HCT116 (cell line): ENCODE measurements around the gene RANBP17. TPM values are rescaled to one million over a fixed set of nuclear protein-coding genes. Genes with fewer than 3 reads are reported as not detected.

Experiments used
- ATAC-seq: fragments of 200-7000 bp; cut with Tn5 transposase; 2 replicates; pipeline ENCODE4 v1.9.1; 2020; ENCODE audit warnings: mild to moderate bottlenecking, moderate library complexity
- BruUV-seq: library from RNA; stranded (reverse); fragments of 400-500 nt; replicated peaks from 2 replicates; lab custom pipeline; 2021; lab: Mats Ljungman, UMichigan
- CTCF ChIA-PET: fragments of 300-600 bp; sonication (Branson Sonifier 250); formaldehyde crosslinking; loops from one replicate; lab custom pipeline; 2021; ENCODE audit warnings: antibody characterized with exemption; lab: Charles Lee
- POLR2A ChIA-PET: fragments of 300-600, 350-600 bp; sonication (Branson Sonifier 250); formaldehyde crosslinking; loops from one replicate; lab custom pipeline; 2021; ENCODE audit warnings: antibody characterized with exemption; lab: Charles Lee
- RAD21 ChIA-PET, 2 experiments: fragments of 300-600 bp; sonication (Branson Sonifier 250); formaldehyde crosslinking; loops; one replicate each; lab custom pipeline; 2023; ENCODE audit warnings: low total read pairs in 2 of 2; ENCODE audit not compliant: uncharacterized antibody in 2 of 2, unreplicated experiment in 2 of 2, low non-redundant PET in 1 of 2; lab: Charles Lee
- DNase-seq: peaks from one replicate; pipeline ENCODE4 v3.0.0-alpha.2; 2010; ENCODE audit warnings: low read depth, low spot score
- H2AFZ ChIP-seq: fragments of 200-600 bp; shearing (Covaris generic), sonication (generic); 2 replicates; pipeline ENCODE4 v1.6.1; 2017; ENCODE audit warnings: low read depth, mixed run types, mixed read lengths, antibody characterized with exemption, low read length; ENCODE audit not compliant: poor library complexity, severe bottlenecking
- H3K27ac ChIP-seq: 2 replicates; pipeline ENCODE4 v1.5.1; 2012; ENCODE audit warnings: low read depth, low read length
- H3K27me3 ChIP-seq: fragments of 200-600 bp; sonication (generic); 2 replicates; pipeline ENCODE4 v1.6.1; 2016; ENCODE audit warnings: mixed run types, low read length, mixed read lengths; ENCODE audit not compliant: insufficient read depth
- H3K36me3 ChIP-seq, 2 experiments: fragments of 200-500 bp in 1 of 2; fragments of 200-600 bp in 1 of 2; sonication (Bioruptor generic) in 1 of 2; sonication (generic) in 1 of 2; 2 replicates each; pipeline versions ENCODE4 v1.5.1 to v1.6.1; 2014 to 2016; ENCODE audit warnings: low read length in 2 of 2, inconsistent platforms in 1 of 2, mixed read lengths in 1 of 2, mixed run types in 1 of 2; ENCODE audit not compliant: insufficient read depth in 2 of 2, control insufficient read depth in 1 of 2
- H3K4me1 ChIP-seq, 2 experiments: fragments of 200-600 bp in 1 of 2; sonication (generic) in 1 of 2; 2 replicates each; pipeline versions ENCODE4 v1.5.1 to v1.6.1; 2012 to 2017; ENCODE audit warnings: low read length in 2 of 2, inconsistent platforms in 1 of 2, mild to moderate bottlenecking in 1 of 2, mixed read lengths in 1 of 2, mixed run types in 1 of 2, moderate library complexity in 1 of 2; ENCODE audit not compliant: insufficient read depth in 2 of 2, control insufficient read depth in 1 of 2
- H3K4me2 ChIP-seq: fragments of 200-600 bp; sonication (generic); 2 replicates; pipeline ENCODE4 v1.6.1; 2017; ENCODE audit warnings: mixed run types, low read length, mixed read lengths
- H3K4me3 ChIP-seq, 2 experiments: fragments of 200-600 bp in 1 of 2; sonication (generic) in 1 of 2; replicated peaks in 1 of 2; 2 replicates each; pipeline ENCODE4 v1.5.1; 2011 to 2016; ENCODE audit warnings: low read length in 2 of 2, control low read depth in 1 of 2, low read depth in 1 of 2, mild to moderate bottlenecking in 1 of 2, mixed read lengths in 1 of 2, mixed run types in 1 of 2
- H3K79me2 ChIP-seq: fragments of 200-600 bp; sonication (generic); 2 replicates; pipeline ENCODE4 v1.6.1; 2017; ENCODE audit warnings: mild to moderate bottlenecking, mixed run types, low read length, moderate library complexity, mixed read lengths; ENCODE audit not compliant: insufficient read depth
- H3K9ac ChIP-seq: fragments of 200-600 bp; sonication (generic); 2 replicates; pipeline ENCODE4 v1.6.1; 2016; ENCODE audit warnings: low read length, mixed read lengths
- H3K9me2 ChIP-seq: fragments of 200-600 bp; sonication (generic), shearing (Covaris generic); 2 replicates; pipeline ENCODE4 v1.6.1; 2017; ENCODE audit warnings: mixed run types, mild to moderate bottlenecking, moderate library complexity; ENCODE audit not compliant: insufficient read depth
- H3K9me3 ChIP-seq, 2 experiments: fragments of 200-500 bp in 1 of 2; fragments of 200-600 bp in 1 of 2; sonication (Bioruptor generic) in 1 of 2; sonication (generic) in 1 of 2; 2 replicates each; pipeline ENCODE4 v1.6.1; 2014 to 2017; ENCODE audit warnings: low read length in 2 of 2, mixed read lengths in 2 of 2, inconsistent platforms in 1 of 2, low read depth in 1 of 2, mild to moderate bottlenecking in 1 of 2, mixed run types in 1 of 2, moderate library complexity in 1 of 2; ENCODE audit not compliant: control insufficient read depth in 1 of 2, insufficient read depth in 1 of 2
- H4K20me1 ChIP-seq: fragments of 200-600 bp; sonication (generic), shearing (Covaris generic); 2 replicates; pipeline ENCODE4 v1.6.1; 2017; ENCODE audit warnings: mixed run types, mild to moderate bottlenecking, moderate library complexity; ENCODE audit not compliant: insufficient read depth
- ATF3 ChIP-seq: IDR thresholded peaks from 2 replicates; pipeline ENCODE4 v1.6.1; 2012
- CEBPB ChIP-seq: IDR thresholded peaks from 2 replicates; pipeline ENCODE4 v1.6.1; 2012; ENCODE audit warnings: low read depth
- EGR1 ChIP-seq: IDR thresholded peaks from 2 replicates; pipeline ENCODE4 v1.6.1; 2012; ENCODE audit warnings: low read depth
- EZH2 ChIP-seq: fragments of 200-600 bp; sonication (generic); IDR thresholded peaks from 2 replicates; pipeline ENCODE4 v1.6.1; 2017; ENCODE audit warnings: antibody characterized with exemption, mixed run types
- EZH2phosphoT487 ChIP-seq: fragments of 200-600 bp; IDR thresholded peaks from 2 replicates; pipeline ENCODE4 v1.6.1; 2018; ENCODE audit warnings: antibody characterized with exemption, borderline replicate concordance
- POLR2A ChIP-seq: IDR thresholded peaks from 2 replicates; pipeline ENCODE4 v1.7.0; 2011; ENCODE audit warnings: borderline replicate concordance; ENCODE audit not compliant: insufficient read depth, insufficient read length; ENCODE audit errors: extremely low read depth
- POLR2AphosphoS5 ChIP-seq: IDR thresholded peaks from 2 replicates; pipeline ENCODE4 v1.6.1; 2011; ENCODE audit warnings: mild to moderate bottlenecking, low read depth, low read length, moderate library complexity
- RAD21 ChIP-seq: IDR thresholded peaks from 2 replicates; pipeline ENCODE4 v1.6.1; 2012; ENCODE audit warnings: low read depth, mild to moderate bottlenecking
- REST ChIP-seq: IDR thresholded peaks from 2 replicates; pipeline ENCODE4 v1.6.1; 2012; ENCODE audit warnings: low read depth
- SP1 ChIP-seq: IDR thresholded peaks from 2 replicates; pipeline ENCODE4 v1.6.1; 2012; ENCODE audit warnings: low read depth
- YY1 ChIP-seq: IDR thresholded peaks from 2 replicates; pipeline ENCODE4 v1.6.1; 2011; ENCODE audit warnings: low read length, low read depth, moderate library complexity, mild to moderate bottlenecking; ENCODE audit not compliant: insufficient replicate concordance; ENCODE audit errors: extremely low read depth
- ZNF274 ChIP-seq: fragments of 200-500 bp; sonication (Bioruptor generic); IDR thresholded peaks from 2 replicates; pipeline ENCODE4 v1.6.1; 2014; ENCODE audit warnings: mild to moderate bottlenecking, low read depth, low read length, inconsistent platforms
- intact Hi-C: fragments of 100-400 bp; cut with micrococcal nuclease; formaldehyde crosslinking; loops from 2 replicates; pipeline ENCODE4 v1.10.0; 2022
- total RNA-seq: library from RNA; stranded (reverse); gene quantifications from one replicate; pipeline ENCODE4 v1.2.1, GENCODE V29; 2021; ENCODE audit not compliant: unreplicated experiment

The RANBP17 gene
- total RNA-seq, 1 experiment from 2014 or later: 18.2 TPM

GRCh38 chr5:170945275-170945674 lies 83.5 kb downstream of the RANBP17 start:
- ChIA-PET RAD21 (no interaction called here), CTCF (no interaction called here), POLR2A (no interaction called here)
- Histone ChIP-seq H3K27me3 (no peaks in the 10 kb centered on the region), H3K36me3 (no peaks in the 10 kb centered on the region), H4K20me1 (no peaks in the 10 kb centered on the region), H3K27ac (no peak overlapping the region), H3K4me3 (no peak overlapping the region), H3K9me2 (no peaks in the 10 kb centered on the region), H2AFZ (no peak overlapping the region), H3K9ac (no peak overlapping the region), H3K9me3 (no peaks in the 10 kb centered on the region), H3K4me2 (no peak overlapping the region), H3K79me2 (no peaks in the 10 kb centered on the region), H3K4me1 (no peaks in the 10 kb centered on the region)
- no TSS peak for BruUV-seq
- DNase-seq (no peak), ATAC-seq (no peak)
- TF ChIP-seq CEBPB: no peak
- intact Hi-C loops: no loop called here

- Histone ChIP-seq H3K4me3 (no peak overlapping the region), H3K27ac (no peak overlapping the region), H3K79me2 (no peaks in the 10 kb centered on the region), H4K20me1 (no peaks in the 10 kb centered on the region), H3K9ac (no peak overlapping the region), H3K4me2 (no peak overlapping the region), H3K9me3 (no peaks in the 10 kb centered on the region), H3K4me1 (no peaks in the 10 kb centered on the region), H3K36me3 (no peaks in the 10 kb centered on the region), H2AFZ (no peak overlapping the region), H3K9me2 (no peaks in the 10 kb centered on the region), H3K27me3 (no peaks in the 10 kb centered on the region)
- intact Hi-C loops: no loop called here
- BruUV-seq: no TSS peak
- no peak for ATAC-seq
- CTCF ChIA-PET: no interaction called here
- POLR2A ChIA-PET: no interaction called here
- RAD21 ChIA-PET: no interaction called here
- no peak for TF ChIP-seq POLR2A
- TF ChIP-seq ZNF274: no peak
- TF ChIP-seq EGR1: no peak
- no peak for TF ChIP-seq SP1
- TF ChIP-seq YY1: no peak
- no peak for TF ChIP-seq ATF3
- no peak for TF ChIP-seq REST
- no peak for TF ChIP-seq EZH2phosphoT487
- TF ChIP-seq EZH2: no peak
- no peak for TF ChIP-seq RAD21
- no peak for TF ChIP-seq POLR2AphosphoS5
- DNase-seq: no peak
These were observed 98.7 kb downstream of the RANBP17 start for GRCh38 chr5:170960567-170960966.
